AG08396 (cell line): ENCODE data around the gene LYZL1.
"Not testable (repeated sequence)": the region's sequence is repeated elsewhere in the genome, so short reads cannot be mapped to it uniquely, and the experiment has no call there.

Experiments
- DNase-seq: peaks from one replicate; pipeline ENCODE4 v3.0.0; 2012; ENCODE audit warnings: low spot score, mixed read lengths

Gene LYZL1

DNA sequence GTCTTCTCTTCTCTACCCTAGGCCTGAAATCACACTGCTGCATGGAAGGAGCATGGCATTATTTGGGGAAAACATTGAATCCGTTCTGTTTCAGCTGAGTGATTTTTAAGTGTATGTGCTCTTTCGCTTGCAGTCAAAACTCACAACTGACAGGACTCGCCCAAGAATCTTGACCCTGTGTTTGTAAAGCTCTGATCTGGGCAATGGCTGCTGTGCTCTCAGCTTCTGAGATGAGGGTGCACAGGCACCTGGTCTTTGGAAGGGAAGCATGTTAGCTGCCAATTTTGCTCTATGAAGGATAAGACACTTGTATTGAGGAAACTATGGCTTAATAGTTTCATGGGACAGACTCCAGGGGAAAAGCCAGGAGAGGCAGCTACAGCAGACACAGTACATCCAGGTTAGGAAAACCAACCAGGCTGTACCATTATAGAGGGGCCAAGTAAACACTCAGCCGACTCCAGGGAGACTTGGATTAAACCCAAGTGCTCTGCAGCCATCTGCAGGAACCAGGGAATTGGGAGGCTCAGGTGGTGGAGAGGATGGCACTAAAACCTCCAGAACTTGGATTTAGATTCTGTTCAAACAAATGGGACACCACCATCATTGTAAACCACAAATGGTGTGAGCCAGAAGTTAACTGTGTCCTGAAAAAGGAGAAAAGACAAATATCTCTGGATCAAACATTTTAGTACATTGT lies 43.3 kb downstream of the LYZL1 start:
- DNase-seq: no peak

DNA sequence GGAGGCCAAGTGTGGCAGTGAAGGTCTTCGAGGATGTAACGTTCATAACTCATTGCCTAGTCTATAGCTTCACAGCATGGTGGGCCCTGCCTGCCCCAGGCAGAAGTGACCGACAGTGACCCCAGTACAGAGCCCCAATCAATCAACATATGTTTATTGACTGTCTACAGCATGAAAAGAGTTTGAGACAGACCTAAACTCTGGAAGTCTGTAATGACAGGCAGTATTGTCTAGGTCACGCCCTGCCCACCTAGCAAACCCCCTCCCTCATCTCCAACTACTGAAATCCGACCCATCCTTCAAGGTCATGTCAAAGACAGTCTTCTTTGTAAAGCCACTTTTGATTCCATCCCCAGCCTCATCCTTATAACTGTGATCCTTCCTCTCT lies 43.9 kb downstream of the LYZL1 start:
- no peak for DNase-seq

GRCh38 chr10:29337526-29337925 lies 48.7 kb downstream of the LYZL1 start:
- not testable (repeated sequence) for DNase-seq

DNA sequence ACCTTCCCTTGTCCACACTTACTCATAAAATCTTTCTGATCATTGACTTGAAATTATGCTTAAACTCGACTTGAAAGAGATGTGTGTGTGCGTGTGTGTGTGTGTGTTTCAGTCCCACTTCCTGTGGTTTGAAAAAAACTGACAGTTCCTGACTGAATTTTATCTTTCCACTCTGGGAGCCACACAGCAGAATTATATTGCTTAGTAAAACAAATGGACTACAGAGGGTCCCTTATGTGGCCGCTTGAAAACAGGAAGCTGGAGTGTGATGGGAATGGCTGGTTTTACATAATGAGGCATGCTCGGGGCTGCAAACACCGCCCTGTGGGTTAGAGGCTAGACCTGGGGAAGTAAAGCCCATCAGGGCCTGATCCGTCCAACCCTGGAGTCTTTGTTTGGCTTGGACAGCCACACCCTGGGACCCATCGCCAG lies 54.8 kb downstream of the LYZL1 start:
- no peak for DNase-seq

DNA sequence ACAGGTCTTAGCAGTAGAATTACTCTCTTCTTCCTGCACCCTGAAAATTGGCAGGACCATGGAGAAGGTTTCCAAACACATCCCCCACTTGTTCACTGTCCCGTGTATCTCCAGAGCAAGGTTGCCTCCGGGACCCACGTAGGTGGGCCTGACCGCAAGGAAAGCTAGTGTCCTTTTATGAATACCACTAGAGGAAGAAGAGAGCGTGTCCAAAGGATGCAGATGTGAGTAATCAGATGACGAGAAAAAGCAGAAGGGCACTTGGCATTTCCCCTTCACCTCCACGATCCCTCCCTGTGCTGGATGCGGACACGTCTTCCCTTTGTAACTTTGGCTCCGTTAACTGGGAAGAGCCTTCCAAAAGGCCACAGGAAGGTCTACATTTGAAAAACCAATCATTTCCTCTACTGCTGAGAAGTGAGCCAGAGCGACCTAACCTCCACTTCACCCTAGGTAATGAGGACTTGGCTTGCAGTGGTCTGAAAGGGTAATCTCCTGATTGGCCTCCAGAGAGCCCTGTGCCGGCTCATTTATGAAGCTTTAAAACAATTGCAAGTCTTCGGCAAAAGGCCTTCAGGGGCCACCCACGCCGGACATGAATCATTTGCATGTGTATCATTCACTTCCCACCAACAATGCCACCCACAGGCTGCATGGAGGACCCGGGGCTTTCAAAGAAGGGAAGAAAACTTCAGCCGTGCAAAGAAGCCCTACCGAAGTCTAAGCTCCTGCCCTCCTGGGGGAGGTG lies 55.4 kb downstream of the LYZL1 start:
- no peak for DNase-seq

GRCh38 chr10:29345144-29345909 lies 56.5 kb downstream of the LYZL1 start:
- DNase-seq: no peak

DNA sequence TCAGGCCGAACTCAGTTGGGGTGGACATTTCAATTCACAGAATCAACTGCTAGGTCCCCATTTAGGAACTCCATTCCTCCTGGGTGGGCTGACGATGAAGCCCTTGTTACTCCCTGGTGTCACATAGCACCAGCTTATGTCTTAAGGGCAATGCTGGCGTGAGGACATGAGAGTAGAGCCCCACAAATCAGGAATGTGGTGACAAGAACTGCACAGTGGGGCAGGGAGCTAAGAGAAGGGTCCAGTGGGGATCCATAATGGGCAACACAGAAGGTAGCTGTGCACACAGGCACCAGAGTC lies 57.0 kb downstream of the LYZL1 start:
- DNase-seq: no peak

DNA sequence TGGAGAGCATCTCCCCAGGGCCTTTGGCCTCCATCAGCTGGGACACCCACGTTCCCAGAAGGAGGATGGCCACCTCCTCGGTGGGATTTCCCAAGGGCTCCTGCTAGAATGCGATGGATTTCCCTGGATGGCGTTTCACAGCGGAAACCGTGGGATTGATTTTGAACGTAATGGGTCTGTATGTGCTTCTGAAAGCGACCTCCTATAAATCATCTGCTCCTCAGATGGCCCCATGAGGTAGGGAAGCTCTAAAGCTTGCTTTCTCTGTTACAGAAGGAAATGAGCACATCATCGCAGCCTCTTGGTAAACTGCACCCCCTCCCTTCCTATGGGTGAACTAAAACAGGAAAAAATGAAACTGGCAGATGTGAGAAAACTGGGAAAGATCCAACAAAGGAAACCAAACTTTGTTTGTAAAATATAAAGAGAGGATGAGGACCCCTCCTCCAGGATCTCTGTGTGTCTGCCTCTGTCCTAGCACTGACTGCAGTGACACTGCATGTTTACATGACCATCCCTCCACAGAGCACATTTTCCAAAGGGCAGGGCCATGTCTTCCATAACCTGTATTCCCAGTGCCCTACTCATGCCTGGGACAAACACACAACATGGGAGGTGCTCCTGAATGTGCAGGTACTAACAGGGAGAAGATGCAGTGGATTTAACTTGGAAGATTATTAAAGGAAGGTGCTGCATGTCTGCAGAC lies 57.6 kb downstream of the LYZL1 start:
- no peak for DNase-seq

DNA sequence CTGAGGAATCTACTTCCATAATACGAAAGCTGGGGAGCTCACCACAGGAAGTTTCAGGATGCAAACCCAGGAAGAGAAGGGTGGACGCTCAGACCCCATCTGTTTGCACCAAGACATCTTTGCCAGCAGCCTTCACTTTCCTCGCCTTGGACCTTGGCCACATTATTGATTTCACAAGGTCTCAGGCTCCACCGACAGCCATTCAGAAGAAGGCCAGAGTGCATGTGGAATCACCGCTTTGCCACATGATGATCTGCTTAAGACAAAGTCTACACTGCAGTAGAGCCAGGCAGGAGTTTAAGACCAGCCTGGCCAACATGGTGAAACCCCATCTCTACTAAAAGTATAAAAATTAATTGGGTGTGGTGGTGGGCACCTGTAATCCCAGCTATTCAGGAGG lies 60.0 kb downstream of the LYZL1 start:
- no peak for DNase-seq

- DNase-seq: no peak
Observed at GRCh38 chr10:29353305-29353704, 64.4 kb downstream of the LYZL1 start.

GRCh38 chr10:29353887-29354561 lies 65.2 kb downstream of the LYZL1 start:
- DNase-seq: no peak

GRCh38 chr10:29355411-29355991 lies 66.6 kb downstream of the LYZL1 start:
- DNase-seq: no peak

DNA sequence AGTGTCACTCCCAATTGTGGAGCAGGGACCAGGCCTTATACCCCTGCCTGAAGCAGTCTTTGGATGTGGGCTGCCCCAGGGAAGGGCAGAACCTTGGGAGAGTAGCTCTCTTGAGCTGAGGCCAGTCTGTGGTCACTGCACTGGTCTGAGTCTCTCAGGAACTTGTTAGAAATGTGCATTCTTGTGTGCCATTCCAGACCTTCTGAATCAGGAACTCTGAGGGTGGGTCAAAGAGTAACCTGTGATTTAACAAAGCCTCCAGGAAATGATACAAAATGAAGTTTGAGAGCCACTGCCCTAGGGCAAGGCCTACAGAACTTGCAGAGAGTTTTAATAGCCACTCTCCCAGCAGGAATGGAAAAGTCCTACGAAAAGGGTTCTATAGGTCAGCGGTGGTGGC lies 68.1 kb downstream of the LYZL1 start:
- no peak for DNase-seq

DNA sequence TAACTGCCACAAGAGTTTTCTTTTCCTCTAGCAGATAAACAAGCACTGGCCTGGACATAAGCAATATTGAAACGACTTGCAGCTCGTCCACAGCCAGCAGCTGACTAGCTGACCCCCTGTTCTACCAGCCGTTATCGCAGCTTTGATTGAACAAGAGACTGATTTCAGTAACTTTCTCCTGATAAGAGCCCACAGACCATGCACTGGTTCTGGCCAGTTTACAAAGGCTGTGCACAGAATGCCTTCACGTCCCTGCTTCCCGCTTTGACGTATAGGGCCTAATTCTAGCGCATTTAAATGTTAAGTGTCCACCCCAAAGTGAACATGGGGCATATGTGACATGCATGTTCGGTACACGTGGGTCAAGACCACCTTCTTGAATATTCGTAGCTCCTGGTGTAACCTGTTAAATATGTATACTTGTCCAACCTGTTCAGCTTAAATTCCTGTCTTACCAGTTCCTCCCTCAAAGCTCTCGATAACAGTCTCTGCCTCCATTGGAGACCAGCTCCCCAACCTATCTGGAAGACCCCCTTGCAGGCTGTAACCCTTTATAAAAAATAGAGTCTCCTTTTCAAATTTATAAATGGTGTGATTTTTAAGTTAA lies 69.2 kb downstream of the LYZL1 start:
- DNase-seq: no peak

GRCh38 chr10:29360215-29360853 lies 71.5 kb downstream of the LYZL1 start:
- not testable (repeated sequence) for DNase-seq
